ENCODE results near the gene SERPINC1. TPM values are rescaled to one million over a fixed set of nuclear protein-coding genes. Genes with fewer than 3 reads are reported as not detected.

Gene SERPINC1
- total RNA-seq, 1 donor from 2014 or later = 0.22 TPM

- TF ChIP-seq CTCF (IDR thresholded peaks at IDR 0.05) = no peak
- Mint-ChIP-seq H3K27ac (ENCODE audit: unreplicated experiment) (no peak overlapping the region), H3K36me3 (ENCODE audit: low read depth) (peaks cover 26% of the 10 kb centered on the region), H3K4me1 (ENCODE audit: low read depth) (peaks cover 39% of the 10 kb centered on the region), H3K4me3 (ENCODE audit: unreplicated experiment) (no peak overlapping the region), H3K9me3 (ENCODE audit: low read depth) (no peaks in the 10 kb centered on the region), H3K27me3 (ENCODE audit: low read depth) (no peaks in the 10 kb centered on the region)
- no peak for DNase-seq (ENCODE audit: low spot score)
Measured at GRCh38 chr1:173870252-173871075, 46.7 kb downstream of the SERPINC1 start.

- Mint-ChIP-seq H3K36me3 (ENCODE audit: low read depth) (peaks cover 33% of the 10 kb centered on the region), H3K9me3 (ENCODE audit: low read depth) (no peaks in the 10 kb centered on the region), H3K27me3 (ENCODE audit: low read depth) (no peaks in the 10 kb centered on the region), H3K4me3 (ENCODE audit: unreplicated experiment) (peak overlapping the region; percentile 91), H3K27ac (ENCODE audit: unreplicated experiment) (peak overlapping the region; percentile 98), H3K4me1 (ENCODE audit: low read depth) (peaks cover 54% of the 10 kb centered on the region)
- TF ChIP-seq CTCF (IDR thresholded peaks at IDR 0.05) = no peak
- no peak for DNase-seq (ENCODE audit: low spot score)
Measured at GRCh38 chr1:173869021-173869359, 48.1 kb downstream of the SERPINC1 start.

GRCh38 chr1:173868266-173869020 is 48.7 kb downstream of the SERPINC1 start, which contains the start of gene ZBTB37:
Gene ZBTB37, plus strand, starts transcription at chr1:173868380. Its CDS starts 1,846 bp downstream, at chr1:173870226.
- Mint-ChIP-seq H3K4me1 (ENCODE audit: low read depth) (peaks cover 58% of the 10 kb centered on the region), H3K27ac (ENCODE audit: unreplicated experiment) (peak within 1 kb of the TSS; percentile 98), H3K36me3 (ENCODE audit: low read depth) (peaks cover 37% of the 10 kb centered on the region), H3K27me3 (ENCODE audit: low read depth) (no peaks in the 10 kb centered on the region), H3K4me3 (ENCODE audit: unreplicated experiment) (peak within 1 kb of the TSS; percentile 91), H3K9me3 (ENCODE audit: low read depth) (no peaks in the 10 kb centered on the region)
- DNase-seq (ENCODE audit: low spot score) = peak; percentile 96
- TF ChIP-seq CTCF (IDR thresholded peaks at IDR 0.05) = no peak

- peak; percentile 100 for DNase-seq (ENCODE audit: low spot score)
- no peaks in the 10 kb centered on the region for H3K27me3 Mint-ChIP-seq (ENCODE audit: low read depth)
- no peak for TF ChIP-seq CTCF (IDR thresholded peaks at IDR 0.05)
- H3K27ac Mint-ChIP-seq (ENCODE audit: unreplicated experiment) = peak within 1 kb of the TSS; percentile 98
- peaks cover 58% of the 10 kb centered on the region for H3K4me1 Mint-ChIP-seq (ENCODE audit: low read depth)
- no peaks in the 10 kb centered on the region for H3K9me3 Mint-ChIP-seq (ENCODE audit: low read depth)
- peak within 1 kb of the TSS; percentile 91 for H3K4me3 Mint-ChIP-seq (ENCODE audit: unreplicated experiment)
- H3K36me3 Mint-ChIP-seq (ENCODE audit: low read depth) = peaks cover 37% of the 10 kb centered on the region
Measured at GRCh38 chr1:173867753-173868265, 49.3 kb downstream of the SERPINC1 start, which contains the start of gene GAS5. Gene GAS5, minus strand, starts transcription at chr1:173867989.

- Mint-ChIP-seq H3K27ac (ENCODE audit: unreplicated experiment) (peak overlapping the region; percentile 98), H3K4me1 (ENCODE audit: low read depth) (peaks cover 55% of the 10 kb centered on the region), H3K9me3 (ENCODE audit: low read depth) (no peaks in the 10 kb centered on the region), H3K27me3 (ENCODE audit: low read depth) (no peaks in the 10 kb centered on the region), H3K36me3 (ENCODE audit: low read depth) (peaks cover 38% of the 10 kb centered on the region), H3K4me3 (ENCODE audit: unreplicated experiment) (peak overlapping the region; percentile 91)
- no peak for TF ChIP-seq CTCF (IDR thresholded peaks at IDR 0.05)
- DNase-seq (ENCODE audit: low spot score) = no peak
Measured at GRCh38 chr1:173867141-173867752, 49.9 kb downstream of the SERPINC1 start.
